Measurements from ENCODE around the gene EHD1.
"Not testable (repeated sequence)": the region's sequence is repeated elsewhere in the genome, so short reads cannot be mapped to it uniquely, and the experiment has no call there.

Gene EHD1

DNA sequence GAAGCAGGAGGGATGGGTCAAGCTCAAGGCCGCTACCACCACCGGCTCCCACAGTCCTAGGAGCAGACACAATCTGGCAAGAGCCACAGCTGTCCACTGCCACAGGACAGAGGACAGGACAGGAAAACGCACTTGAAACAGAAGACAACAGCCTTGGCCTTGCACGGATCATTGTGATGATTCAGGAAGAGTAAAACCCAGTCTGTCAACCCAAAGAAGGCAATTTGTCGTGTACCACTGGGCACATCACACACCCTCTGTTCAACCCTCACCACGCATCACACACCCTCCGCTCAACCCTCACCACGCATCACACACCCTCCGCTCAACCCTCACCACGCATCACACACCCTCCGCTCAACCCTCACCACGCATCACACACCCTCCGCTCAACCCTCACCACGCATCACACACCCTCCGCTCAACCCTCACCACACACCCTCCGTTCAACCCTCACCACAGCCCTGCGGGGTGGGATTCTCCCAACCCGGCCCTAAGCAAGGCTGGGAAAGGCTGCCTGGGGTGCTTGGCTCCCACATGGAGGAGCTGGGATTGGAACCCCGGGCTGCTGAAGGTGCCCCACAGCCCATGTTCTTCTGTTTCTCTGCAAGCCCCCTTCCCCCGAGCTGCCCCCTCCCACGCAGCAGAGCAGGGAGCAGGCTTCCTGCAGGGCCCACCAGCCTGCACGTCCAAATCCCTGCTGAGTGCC lies 22.7 kb downstream of the EHD1 start:
- DNase-seq, result no peak

DNA sequence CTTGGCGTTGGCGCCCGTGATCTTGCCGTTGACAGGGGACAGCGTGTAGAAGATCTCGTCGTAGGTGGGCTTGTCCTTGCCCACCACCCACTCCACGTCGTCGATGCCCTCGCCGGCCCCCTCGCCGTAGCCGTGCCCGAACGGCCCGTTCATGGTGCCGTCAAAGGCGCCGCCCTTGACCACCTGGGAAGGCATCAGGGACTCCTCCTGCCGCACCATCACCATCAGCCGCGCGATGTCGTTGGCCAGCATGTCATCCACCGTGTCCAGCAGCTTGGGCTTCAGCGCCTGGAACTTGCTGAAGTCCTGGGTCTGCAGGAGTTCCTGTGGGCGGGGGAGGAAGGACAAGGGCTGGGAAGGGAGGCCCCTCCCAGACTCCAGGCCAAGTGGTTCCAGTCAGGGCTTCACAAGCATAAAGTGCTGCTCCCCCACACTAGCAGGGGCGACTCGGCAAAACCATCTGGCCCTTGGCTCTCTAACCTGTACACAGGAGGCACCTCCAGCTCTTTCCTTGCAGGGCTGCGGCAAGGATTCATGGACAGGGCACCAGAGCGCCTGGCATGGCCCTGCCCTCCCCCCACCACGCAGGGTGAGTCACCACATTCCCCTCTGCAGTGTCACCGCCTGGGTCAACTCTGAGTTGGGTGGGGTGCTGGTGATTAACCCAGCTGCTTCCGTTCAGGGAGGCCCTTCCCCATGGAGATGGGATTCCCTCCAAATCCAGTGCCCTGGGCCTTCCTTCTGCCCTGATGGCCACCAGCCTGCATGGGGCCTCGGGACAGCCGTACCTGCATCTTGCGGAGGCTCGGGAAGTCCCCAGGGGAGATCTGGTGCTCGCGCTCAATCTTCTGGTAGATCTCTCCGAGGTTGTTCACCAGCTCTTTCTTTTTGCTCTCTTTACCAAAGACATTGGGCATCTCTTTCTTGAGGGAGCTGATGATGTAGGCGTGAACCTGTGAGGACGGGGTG lies 23.6 kb downstream of the EHD1 start:
- no peak for DNase-seq

DNA sequence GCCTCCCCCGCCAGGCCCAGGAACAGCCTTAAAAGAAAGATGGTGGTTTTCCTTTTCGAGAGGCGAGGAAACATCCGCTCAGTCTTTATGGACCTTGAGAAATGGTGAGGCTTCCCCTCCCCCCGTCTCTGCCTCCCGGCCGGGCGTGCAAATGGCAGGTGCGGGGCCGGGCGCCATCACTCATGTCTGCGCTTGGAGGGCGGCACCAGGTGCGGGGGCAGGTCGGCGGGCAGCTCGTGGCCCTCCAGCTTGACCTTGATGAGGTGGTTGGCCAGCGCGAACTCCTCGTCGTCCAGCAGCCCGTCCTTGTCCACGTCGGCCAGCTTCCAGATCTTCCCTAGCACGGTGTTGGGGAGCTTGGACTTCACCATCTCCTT lies 24.3 kb downstream of the EHD1 start:
- DNase-seq, result no peak

DNA sequence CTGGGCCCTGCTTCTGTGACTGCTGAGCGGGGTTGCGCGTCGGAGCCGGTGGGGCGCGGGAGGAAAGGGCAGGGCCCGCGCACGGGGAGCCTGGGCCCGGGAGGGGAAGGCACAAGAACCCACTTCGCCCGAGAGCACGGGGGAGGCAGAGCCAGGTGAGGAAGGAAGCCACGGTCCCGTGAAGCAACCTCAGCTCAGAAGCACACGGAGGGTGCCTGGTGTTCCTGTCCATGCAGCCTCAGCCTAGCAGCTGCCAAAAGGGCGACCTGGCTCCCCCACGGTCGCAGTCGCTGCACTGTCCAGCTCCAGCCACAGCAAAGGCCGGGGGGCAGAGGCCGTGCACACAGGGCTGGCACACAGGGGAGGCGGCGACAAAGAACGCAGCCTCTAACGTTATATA lies 24.7 kb downstream of the EHD1 start:
- no peak for DNase-seq

DNA sequence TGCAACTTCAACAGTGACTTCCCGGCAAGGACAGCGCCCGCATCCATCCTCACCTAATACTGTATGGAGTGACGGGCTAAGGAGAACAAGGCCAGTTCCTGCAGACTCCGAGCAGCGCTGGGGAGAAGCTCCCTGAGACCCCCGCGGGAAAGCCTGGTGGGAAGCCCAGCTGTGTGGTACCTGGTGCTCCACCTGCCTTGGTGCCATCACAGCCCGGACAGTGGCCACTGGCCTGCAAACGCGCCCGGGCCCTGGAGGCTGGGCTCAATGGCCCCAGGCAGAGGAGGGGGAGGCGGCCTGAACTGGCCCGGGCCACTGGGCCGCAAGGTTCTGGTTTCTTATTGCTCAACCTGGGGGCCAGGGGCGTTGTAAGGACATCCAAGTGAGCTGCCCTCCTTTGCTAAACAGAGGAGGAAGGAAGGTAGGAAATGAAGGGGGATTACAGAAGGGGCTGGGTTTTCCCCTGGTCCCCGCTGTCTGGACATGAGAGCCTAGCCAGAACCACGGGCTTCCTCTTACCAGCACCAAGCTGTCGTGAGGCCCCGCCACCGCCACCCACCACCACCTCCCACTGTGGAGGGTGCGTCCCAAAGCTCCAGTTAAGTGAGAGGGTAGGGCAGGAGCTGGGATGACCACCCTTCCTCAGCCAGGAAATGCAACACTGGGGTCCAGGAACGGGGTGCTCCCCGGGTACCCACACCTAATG lies 25.5 kb downstream of the EHD1 start:
- no peak for DNase-seq

DNA sequence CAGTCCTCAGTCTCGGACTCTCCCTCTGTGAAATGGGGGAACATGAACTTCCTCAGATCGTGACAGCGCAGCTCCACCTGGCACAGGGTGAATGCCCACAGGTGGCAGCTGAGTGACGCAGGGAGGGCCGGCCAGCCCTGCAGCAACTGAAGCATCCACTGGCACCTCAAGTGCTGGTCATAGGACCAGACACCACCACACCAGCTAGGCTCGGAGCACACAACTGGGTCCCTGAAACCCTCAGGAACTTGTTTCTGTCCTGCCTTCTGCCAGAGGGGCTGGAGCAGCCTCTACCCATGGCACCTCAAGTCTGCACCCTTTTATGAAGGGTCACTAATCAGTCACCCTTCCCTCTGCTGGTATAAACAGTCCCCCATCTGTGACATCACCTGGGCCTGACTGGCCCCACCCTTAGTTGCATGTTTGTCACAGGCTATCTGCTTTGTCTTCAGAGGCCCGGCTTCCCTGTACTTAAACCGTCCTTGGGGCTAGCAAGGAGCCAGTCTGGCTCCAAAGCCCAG lies 26.5 kb downstream of the EHD1 start:
- DNase-seq, result no peak

DNA sequence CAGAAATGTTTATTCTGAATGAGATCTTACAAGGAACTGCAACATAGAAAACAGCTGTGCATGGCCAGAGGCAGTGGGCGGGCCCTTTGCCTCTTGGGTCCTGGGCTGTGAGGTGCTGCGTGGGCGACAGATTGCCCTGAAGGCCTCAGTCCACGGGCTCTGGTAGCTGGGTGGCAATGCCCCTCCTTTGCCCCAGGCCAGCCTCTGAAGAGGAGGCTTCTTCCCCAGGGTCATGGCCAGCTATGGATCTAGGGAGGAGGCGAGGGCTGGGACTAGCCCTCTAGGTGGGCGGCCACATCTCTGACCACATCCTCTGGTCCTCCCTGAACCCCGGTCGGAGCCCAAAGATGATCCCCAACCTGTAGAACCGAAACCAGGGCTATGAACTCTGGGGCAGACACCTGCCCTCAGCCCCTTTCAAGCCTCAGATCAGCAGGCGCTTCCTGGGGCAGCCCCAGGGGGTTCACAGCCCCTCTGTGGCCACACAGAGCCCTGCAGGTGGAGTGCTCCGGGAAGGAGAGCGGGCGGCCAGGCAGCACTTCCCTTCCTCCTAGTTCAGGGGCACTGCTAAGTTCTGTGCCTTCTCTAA lies 27.3 kb downstream of the EHD1 start:
- DNase-seq, result no peak

DNA sequence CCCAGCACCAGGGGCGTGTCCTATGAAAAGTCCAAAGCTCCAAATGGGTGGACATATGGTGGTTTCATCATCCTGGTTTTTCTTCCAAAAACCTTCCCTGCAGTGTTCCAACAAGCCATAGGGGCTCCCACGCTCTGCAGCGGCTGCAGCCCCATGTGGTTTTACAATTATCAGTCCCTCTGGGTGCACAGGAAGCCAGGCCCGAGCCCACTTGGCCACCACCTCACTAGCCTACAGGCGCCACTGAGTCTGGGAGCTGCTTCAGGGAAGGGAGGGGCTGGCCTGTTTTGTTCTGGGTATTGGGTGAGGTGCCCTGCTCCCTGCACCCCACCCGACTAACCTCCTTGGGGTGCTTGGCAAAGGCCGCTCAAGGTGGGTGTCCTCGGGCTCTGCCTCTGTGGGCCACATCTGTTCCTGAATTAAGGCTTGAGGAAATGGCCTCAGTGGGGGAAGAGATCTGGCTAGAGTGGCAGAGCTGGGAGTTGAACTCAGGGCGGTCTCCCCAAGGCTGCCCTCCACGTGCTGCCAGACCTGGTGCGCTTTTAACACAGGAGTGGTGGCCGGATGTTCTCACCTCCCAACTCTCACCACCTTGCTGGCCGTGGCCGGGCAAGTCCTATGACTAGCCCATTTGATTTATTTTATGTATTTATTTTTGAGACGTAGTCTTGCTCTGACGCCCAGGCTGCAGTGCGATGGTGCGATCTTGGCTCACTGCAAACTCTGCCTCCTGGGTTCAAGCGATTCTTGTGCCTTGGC lies 28.6 kb downstream of the EHD1 start:
- no peak for DNase-seq

DNA sequence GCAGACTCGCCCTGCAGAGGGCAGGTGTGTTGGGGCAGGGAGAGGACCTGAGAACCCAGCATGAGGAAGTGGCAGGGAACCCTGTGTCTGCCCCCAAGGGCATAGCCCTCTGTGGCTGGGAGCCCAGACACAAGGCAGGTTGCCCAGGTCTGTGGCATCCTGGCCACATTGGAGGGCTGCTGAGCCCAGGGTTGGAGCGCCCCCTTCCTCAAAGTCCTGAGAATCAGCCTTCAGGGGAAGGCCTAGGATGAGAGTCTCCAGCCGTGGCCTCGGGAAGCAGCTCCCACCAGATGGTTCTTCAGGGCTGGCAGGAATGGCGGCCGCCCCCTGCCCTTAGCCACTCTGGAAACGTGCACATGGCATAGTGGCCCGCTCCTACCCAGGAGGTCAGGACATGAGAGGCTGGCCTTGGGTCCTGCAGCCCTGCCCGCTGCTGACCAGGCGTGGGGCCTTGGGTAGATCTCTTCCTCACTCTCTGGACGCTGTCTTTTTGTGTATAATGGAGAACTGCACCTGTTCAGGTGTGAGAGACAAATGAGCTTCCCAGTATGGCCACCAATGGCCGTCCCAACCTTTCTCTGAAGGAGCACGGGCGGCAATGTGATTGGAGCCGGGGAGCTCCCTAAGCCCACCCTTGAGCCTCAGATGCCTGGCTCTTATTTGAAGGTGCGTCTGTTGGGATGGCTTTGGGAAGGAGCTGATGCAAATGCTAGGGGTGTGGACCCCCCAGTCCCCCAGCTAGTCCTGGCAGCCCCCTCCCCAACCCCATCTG lies 29.4 kb downstream of the EHD1 start:
- no peak for DNase-seq

DNA sequence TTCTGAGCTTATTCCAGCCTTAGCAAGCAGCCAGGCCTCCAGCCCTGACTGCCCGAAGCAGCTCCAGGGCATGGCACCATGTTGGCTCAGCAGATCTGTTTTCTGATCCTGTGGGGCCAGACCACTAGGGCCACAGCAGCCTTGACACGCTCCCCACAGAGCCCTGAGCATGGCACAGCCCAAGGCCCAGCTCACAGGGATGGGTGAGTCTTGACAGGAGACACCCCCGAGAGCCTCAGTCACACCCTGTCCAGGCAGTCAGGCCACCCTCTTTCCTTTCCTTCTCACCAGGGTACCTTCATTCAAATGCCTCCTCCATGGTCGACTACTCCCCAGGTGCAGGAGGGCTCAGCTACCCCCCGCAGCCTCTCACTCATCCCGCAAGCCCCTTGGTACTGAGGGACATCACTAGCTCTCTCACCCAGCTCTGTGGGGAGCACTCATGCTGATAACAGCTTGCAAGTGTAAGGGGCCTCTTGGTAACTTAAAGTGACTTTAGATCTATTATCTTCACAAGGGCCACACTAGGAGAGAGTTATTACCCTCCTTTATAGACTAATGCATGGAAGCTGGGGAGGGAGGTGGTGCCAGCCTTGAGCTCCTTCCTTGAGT lies 30.1 kb downstream of the EHD1 start:
- no peak for DNase-seq

DNA sequence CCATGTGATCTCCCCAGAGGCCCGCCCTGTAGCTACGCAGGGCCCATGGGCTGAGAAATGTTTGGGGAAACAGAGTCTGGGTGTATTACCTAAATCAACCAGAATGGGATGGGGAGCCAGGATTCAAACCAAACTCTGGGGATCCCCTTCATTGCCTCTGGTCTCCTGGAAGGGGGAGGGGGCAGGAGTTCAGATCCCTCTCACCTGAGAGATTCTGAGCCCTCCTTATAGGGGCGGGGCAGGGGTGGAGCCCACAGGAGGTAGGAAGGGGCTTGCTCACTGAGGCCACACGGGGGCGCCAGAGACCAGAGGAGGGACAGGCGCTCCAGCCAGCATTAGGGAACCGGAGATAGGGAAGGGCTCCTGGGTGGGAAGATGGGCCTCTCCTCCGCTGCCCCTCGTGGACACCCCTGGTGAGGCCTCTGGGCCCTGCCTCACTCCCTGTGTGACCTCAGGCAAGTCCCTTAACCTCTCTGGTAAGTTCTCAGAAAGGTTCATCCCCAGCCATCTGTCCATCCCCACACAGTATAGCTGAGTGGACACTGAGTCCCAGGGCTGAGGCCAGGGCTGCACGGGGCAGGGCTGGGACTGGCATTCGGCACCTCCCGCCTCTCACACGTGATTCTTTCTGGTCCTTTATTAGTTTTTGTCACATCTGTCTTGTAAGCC lies 31.3 kb downstream of the EHD1 start:
- DNase-seq, result peak; percentile 94

DNA sequence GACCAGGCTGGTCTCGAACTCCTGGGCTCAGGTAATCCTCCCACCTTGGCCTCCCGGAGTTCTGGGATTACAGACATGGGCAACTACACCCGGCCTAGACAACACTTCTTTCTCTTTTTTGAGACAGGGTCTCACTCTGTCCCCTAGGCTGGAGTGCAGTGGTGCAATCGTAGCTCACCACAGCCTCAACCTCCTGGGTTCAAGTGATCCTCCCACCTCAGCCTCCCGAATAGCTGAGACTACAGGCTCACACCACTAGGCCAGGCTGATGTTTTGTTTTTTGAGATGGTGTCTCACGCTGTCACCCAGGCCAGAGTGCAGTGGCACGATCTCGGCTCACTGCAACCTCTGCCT lies 32.7 kb downstream of the EHD1 start:
- not testable (repeated sequence) for DNase-seq

DNA sequence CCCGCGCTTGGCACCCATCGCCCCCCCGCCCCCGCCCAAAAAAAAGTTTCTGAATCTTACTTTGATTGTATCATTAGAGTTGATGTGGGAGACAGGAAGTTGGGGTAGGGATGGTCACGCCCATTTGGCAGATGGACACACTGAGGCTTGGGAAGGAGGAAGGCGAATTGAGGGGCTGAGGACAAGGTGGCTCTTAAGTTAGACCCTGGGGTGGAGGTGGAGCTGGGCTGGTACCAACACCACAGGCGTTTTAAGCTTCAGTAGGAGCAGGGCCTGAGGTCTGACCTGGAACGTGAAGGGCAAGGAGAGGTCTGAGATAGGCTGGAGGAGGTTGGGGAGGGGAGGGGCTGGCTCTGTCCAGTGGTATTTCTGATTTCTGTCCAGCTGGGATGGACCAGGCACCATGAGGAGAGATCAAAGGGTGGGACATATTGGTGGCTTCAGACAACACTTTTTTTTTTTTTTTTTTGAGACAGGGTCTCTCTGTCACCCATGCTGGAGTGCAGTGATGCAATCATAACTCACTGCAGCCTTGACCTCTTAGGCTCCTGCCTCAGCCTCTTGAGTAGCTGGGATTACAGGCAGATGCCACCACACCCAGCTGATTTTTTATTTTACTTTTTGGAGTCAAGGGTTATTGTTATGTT lies 33.2 kb downstream of the EHD1 start:
- DNase-seq, result no peak

DNA sequence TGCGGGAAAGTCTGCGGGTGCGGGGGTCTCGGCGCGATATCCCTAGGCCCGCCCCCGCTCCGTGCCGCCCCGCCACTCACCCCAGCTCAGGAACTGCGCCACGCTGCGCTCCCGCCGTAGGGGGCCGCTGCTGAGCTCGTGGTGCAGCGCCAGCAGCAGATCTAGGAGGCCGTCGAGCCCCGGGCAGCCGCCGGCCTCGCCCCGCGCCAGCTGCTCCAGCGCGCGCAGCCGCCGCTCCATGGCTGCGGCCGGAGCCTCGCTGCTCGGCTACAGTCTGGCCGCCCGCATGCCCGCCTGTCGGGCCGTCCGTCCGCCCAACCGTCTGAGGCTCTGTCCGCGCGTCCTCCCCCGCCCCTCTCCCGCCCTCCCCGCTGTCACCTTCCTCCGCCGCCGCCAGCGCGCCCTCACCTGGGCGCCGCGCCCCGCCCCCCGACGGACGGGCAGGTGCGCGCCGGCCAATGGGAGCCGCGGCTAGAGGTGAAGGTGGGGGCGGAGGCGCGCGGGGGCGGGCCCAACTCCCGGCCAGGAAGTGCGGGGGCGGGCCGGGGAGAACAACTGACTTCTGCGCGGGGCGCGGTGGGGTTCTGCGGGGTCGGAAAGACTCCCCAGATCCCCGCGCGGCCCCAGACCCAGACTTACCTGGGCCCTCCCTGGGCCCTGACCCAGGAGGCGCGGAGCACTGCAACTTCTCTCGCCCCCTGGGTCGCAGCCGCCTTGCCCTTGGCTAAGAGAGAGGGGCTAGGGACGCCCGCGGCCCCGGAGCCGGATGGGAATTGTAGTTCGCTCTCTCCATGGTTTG lies 33.9 kb downstream of the EHD1 start, which contains the start of gene CDC42BPG:
Gene CDC42BPG (minus strand): TSS at position 324 of the 799 bp plus-strand sequence. CDS start 84 bp downstream, at position 240.
- DNase-seq, result peak; percentile 82

DNA sequence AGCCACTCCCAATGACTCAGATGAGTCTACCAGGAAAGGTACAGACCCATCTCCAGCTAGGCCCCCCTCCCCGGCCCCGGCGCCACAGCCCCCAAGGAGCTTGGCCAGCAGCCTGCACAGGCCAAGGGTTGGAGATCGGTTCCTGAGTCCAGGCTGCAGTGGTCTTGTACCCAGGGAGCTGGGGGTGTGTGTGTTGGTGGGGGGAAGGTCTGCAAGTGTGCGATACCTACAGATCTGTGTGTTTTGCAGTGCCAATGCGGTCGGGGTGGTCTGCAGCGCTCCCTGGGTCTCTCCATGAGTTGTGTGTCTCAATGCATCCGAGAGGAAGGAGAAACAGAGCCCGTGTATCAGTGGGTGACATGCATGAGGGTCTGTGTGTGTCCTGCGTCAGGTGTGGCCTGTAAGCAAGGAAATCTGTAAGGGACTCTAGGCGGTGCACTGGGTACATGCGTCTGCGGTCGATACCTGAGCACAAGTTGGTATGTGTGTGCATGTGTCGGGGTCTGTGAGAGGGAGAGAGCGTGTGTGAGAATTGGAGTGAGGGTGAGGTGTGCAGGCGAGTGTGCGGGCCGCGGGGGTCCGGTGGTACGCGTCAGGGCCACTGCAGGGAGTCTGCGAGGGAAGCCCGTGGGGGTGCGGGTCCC lies 34.6 kb downstream of the EHD1 start:
- DNase-seq, result no peak

DNA sequence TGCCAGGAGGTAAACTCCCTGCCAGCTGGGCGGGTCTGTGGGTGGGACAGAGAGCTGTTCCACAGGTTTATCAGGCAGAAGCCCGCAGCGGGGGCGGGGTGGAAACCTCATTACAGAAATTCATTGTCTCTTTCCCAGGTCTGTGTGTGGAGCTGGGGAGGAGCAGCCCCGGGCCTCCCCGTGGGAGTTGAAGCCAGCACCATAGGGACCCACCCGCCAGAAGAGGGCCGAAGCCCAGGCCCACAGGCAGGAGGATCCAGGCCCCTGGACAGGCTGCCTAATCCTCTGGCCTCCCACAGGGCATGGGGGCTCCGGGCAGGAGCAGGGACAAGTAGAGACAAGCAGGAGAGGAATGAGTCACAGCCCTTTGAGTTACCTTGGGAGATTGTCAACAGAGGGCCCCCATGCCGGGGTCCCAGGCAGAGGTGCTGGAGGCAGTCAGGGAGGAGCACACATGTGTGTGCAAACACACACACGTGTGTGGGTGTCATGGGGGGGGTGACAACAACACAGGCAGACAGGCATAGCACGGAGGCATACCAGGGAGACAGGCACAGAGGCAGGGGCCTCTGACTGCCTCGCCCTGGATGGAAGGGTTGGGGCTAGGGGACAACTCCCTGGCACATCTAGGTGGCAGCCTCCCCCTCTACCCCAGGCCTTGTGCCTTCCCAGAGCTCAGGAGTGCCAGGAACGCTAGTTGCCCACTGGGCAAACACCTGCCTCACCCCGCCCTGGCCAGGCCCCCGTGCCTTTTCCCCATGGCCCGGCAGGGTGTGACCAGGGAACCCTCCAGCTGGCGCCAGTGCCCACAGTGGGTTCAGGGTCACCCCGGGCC lies 35.4 kb downstream of the EHD1 start:
- DNase-seq, result no peak

DNA sequence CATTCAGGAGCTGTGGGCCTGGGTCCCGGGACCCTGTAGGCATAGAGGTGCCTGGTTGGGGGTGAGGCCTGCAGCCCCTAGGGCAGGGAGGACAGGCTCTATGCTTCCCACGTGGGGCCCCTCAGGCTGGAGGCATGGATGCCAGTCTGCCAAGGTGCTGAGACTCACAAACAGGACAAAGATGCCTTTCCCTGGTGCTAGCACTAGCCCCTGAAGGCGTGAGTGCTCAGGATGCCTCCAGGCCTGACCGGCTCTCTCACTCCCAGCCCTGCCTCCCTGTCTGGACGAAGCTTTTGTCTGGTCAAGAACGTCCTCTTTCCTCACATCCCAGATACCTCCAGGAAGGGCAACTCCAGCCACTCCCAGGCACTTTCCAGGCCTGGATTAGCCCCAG lies 36.1 kb downstream of the EHD1 start:
- no peak for DNase-seq

All from NCI-H1436 (cell line).